CD4-positive, CD25-positive, alpha-beta regulatory T cell (primary cell): ENCODE results near the gene MAPK8. TPM values are rescaled to one million over a fixed set of nuclear protein-coding genes. Genes with fewer than 3 reads are reported as not detected.
"Not testable (repeated sequence)": the region's sequence is repeated elsewhere in the genome, so short reads cannot be mapped to it uniquely, and the experiment has no call there.

Source experiments
- ATAC-seq, 2 donors: fragments of 150-1000 bp; cut with Tn5 transposase; one replicate each; pipeline ENCODE4 v1.10.0; 2021; ENCODE audit warnings: low read depth in 2 of 2, moderate number of reproducible peaks in 2 of 2, moderate library complexity in 1 of 2
- DNase-seq, 3 donors: peaks; one replicate each; pipeline versions ENCODE4 v3.0.0 to v3.0.0-alpha.2; 2012 to 2022; ENCODE audit warnings: mixed read lengths in 1 of 3
- H3K27ac ChIP-seq: one replicate; pipeline ENCODE4 v1.7.0; 2013; ENCODE audit warnings: mild to moderate bottlenecking, low read length; ENCODE audit not compliant: insufficient read depth, poor library complexity, severe bottlenecking
- H3K27me3 ChIP-seq: one replicate; pipeline ENCODE4 v1.7.0; 2013; ENCODE audit warnings: low read length; ENCODE audit not compliant: control insufficient read depth, insufficient read depth
- H3K36me3 ChIP-seq: one replicate; pipeline ENCODE4 v1.7.0; 2013; ENCODE audit warnings: mild to moderate bottlenecking, low read length, moderate library complexity; ENCODE audit not compliant: control insufficient read depth, insufficient read depth
- H3K4me1 ChIP-seq: 2 replicates; pipeline ENCODE4 v1.7.0; 2013; ENCODE audit warnings: mild to moderate bottlenecking, low read length; ENCODE audit not compliant: insufficient read depth, control insufficient read depth, poor library complexity, severe bottlenecking
- H3K4me3 ChIP-seq: one replicate; pipeline ENCODE4 v1.7.0; 2013; ENCODE audit warnings: low read depth, mild to moderate bottlenecking, low read length, moderate library complexity
- H3K9me3 ChIP-seq, 2 experiments: 1 replicate in 1 of 2; 2 replicates in 1 of 2; pipeline ENCODE4 v1.7.0; 2013; ENCODE audit warnings: low read length in 2 of 2, mild to moderate bottlenecking in 1 of 2, moderate library complexity in 1 of 2; ENCODE audit not compliant: control insufficient read depth in 2 of 2
- H3K27ac Mint-ChIP-seq, 3 donors: one replicate each; pipeline ENCODE4 v1.8.0; 2020 to 2022; ENCODE audit warnings: mild to moderate bottlenecking in 3 of 3, mixed read lengths in 3 of 3, moderate library complexity in 2 of 3
- H3K27me3 Mint-ChIP-seq: one replicate; pipeline ENCODE4 v1.8.0; 2022; ENCODE audit warnings: mild to moderate bottlenecking, mixed read lengths
- H3K36me3 Mint-ChIP-seq: one replicate; pipeline ENCODE4 v1.8.0; 2020; ENCODE audit warnings: mixed read lengths
- H3K4me1 Mint-ChIP-seq, 4 donors: one replicate each; pipeline ENCODE4 v1.8.0; 2020 to 2022; ENCODE audit warnings: mixed read lengths in 4 of 4, mild to moderate bottlenecking in 1 of 4
- H3K4me3 Mint-ChIP-seq, 4 donors: one replicate each; pipeline ENCODE4 v1.8.0; 2020 to 2022; ENCODE audit warnings: mild to moderate bottlenecking in 4 of 4, mixed read lengths in 4 of 4, moderate library complexity in 3 of 4
- H3K9me3 Mint-ChIP-seq, 7 donors: one replicate each; pipeline ENCODE4 v1.8.0; 2020 to 2022; ENCODE audit warnings: mixed read lengths in 7 of 7, mild to moderate bottlenecking in 3 of 7, moderate library complexity in 2 of 7
- polyA plus RNA-seq, 4 donors: library from polyadenylated mRNA; unstranded; fragments of 300-500 nt; fragmentation: Illumina TruSeq; gene quantifications; one replicate each; pipeline ENCODE4 v1.2.3, GENCODE V29; 2021
- total RNA-seq: library from RNA; stranded (reverse); gene quantifications from one replicate; pipeline ENCODE4 v1.2.3, GENCODE V29; 2022

Gene MAPK8
- total and polyA plus RNA-seq, 5 donors from 2014 or later, result 19.8 to 34.5 (median 22.9) TPM

- H3K9me3 Mint-ChIP-seq, result peaks cover 0 to 2% (median 0%) of the 10 kb centered on the region in 7 donors
- H3K27ac Mint-ChIP-seq, result no peak overlapping the region
- Histone ChIP-seq H3K36me3 (no peaks in the 10 kb centered on the region), H3K27ac (no peak overlapping the region), H3K27me3 (no peaks in the 10 kb centered on the region), H3K9me3 (no peaks in the 10 kb centered on the region), H3K4me3 (no peak overlapping the region), H3K4me1 (no peaks in the 10 kb centered on the region)
- no peak for DNase-seq
- peak overlapping the region in 1 of 4 donors; percentile 17 for H3K4me3 Mint-ChIP-seq
- ATAC-seq, result no peak
- peaks cover 29 to 49% (median 39%) of the 10 kb centered on the region in 4 donors for H3K4me1 Mint-ChIP-seq
- H3K36me3 Mint-ChIP-seq, result peaks cover 37% of the 10 kb centered on the region
- no peaks in the 10 kb centered on the region for H3K27me3 Mint-ChIP-seq
Measured at GRCh38 chr10:48336978-48337599, 30.6 kb downstream of the MAPK8 start.

DNA sequence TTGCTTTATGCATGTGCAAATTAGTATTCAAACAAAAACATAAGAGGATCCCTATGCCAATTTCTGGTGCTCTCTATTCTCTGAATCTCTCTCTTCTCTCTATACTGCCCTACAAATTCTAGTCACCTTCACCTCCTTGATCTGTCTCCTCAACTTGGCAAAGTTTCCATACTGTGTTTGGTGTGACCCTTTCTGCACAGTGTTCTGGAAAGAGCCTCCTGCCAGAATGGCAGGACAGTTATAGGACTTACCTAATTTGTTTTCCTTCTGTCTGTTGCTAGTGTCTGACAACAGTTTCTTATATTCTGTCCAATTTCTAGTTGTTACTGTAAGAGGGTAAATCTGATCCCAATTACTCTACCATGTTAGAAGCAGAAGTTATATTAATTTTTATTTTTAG is 34.3 kb downstream of the MAPK8 start:
- H3K4me3 ChIP-seq, result no peak overlapping the region
- Mint-ChIP-seq H3K9me3 (peaks cover 0 to 2% (median 0%) of the 10 kb centered on the region in 7 donors), H3K27ac (no peak overlapping the region), H3K4me3 (no peak overlapping the region), H3K4me1 (peaks cover 25 to 46% (median 35%) of the 10 kb centered on the region in 4 donors), H3K27me3 (no peaks in the 10 kb centered on the region), H3K36me3 (peaks cover 37% of the 10 kb centered on the region)
- H3K4me1 ChIP-seq, result no peaks in the 10 kb centered on the region
- H3K27me3 ChIP-seq, result no peaks in the 10 kb centered on the region
- no peaks in the 10 kb centered on the region for H3K36me3 ChIP-seq
- no peak for ATAC-seq
- H3K27ac ChIP-seq, result no peak overlapping the region
- DNase-seq, result no peak
- H3K9me3 ChIP-seq, result no peaks in the 10 kb centered on the region

GRCh38 chr10:48343106-48343505 is 36.6 kb downstream of the MAPK8 start:
- H3K36me3 ChIP-seq, result no peaks in the 10 kb centered on the region
- no peak overlapping the region for H3K27ac ChIP-seq
- Mint-ChIP-seq H3K4me3 (no peak overlapping the region), H3K9me3 (peaks cover 0 to 15% (median 3%) of the 10 kb centered on the region in 7 donors), H3K4me1 (peaks cover 19 to 37% (median 30%) of the 10 kb centered on the region in 4 donors), H3K36me3 (peaks cover 46% of the 10 kb centered on the region), H3K27me3 (no peaks in the 10 kb centered on the region), H3K27ac (no peak overlapping the region)
- H3K27me3 ChIP-seq, result no peaks in the 10 kb centered on the region
- H3K4me1 ChIP-seq, result no peaks in the 10 kb centered on the region
- DNase-seq (no peak), ATAC-seq (no peak)
- H3K9me3 ChIP-seq, result peaks cover 3 to 6% of the 10 kb centered on the region in 2 experiments
- no peak overlapping the region for H3K4me3 ChIP-seq

DNA sequence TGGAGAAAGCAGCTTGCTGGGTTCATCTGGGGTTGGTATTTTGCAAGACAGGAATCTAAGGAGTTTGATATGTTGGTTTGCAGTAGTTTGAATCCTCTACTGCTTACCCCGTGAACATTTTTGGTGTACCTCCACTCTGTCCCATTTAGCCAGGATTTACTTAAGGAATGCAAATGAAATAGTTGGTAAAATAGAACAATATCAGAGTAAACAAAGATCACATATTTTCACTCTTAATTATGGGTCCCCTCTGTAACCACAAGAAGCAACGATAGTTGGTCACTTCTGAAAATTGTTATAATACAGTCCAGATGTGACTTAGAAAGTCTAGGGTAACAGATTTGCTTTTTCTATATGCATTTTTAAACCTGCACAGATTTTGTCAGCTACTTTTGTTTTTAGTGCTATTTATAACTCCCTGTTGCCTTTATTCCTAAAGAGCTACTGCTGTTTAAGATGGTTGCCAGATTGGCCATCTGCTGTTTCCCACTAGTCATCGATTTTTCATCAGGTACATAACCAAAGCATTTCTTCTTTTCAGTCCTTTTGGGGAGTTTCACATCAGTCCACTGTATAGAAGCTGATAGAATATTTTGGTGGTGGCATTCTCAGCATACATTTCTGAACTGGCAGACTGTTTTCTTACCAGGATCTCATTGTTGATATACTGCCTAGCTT is 37.6 kb downstream of the MAPK8 start:
- Histone ChIP-seq H3K27ac (no peak overlapping the region), H3K4me1 (no peaks in the 10 kb centered on the region), H3K4me3 (no peak overlapping the region), H3K27me3 (no peaks in the 10 kb centered on the region), H3K9me3 (peaks cover 3 to 6% of the 10 kb centered on the region in 2 experiments), H3K36me3 (no peaks in the 10 kb centered on the region)
- ATAC-seq (no peak), DNase-seq (no peak)
- no peak overlapping the region for H3K4me3 Mint-ChIP-seq
- no peaks in the 10 kb centered on the region for H3K27me3 Mint-ChIP-seq
- peaks cover 45% of the 10 kb centered on the region for H3K36me3 Mint-ChIP-seq
- no peak overlapping the region for H3K27ac Mint-ChIP-seq
- peaks cover 11 to 29% (median 26%) of the 10 kb centered on the region in 4 donors for H3K4me1 Mint-ChIP-seq
- H3K9me3 Mint-ChIP-seq, result peaks cover 0 to 20% (median 6%) of the 10 kb centered on the region in 7 donors

GRCh38 chr10:48346248-48346647 is 39.8 kb downstream of the MAPK8 start:
- not testable (repeated sequence) for H3K27me3 Mint-ChIP-seq, H3K27ac ChIP-seq, H3K36me3 ChIP-seq, H3K4me3 ChIP-seq, ATAC-seq, H3K9me3 ChIP-seq, H3K27me3 ChIP-seq, H3K4me3 Mint-ChIP-seq, H3K27ac Mint-ChIP-seq, DNase-seq, H3K4me1 ChIP-seq
- Mint-ChIP-seq H3K9me3 (peaks cover 0 to 24% (median 6%) of the 10 kb centered on the region in 7 donors), H3K36me3 (peaks cover 42% of the 10 kb centered on the region), H3K4me1 (peaks cover 8 to 16% (median 12%) of the 10 kb centered on the region in 4 donors)

GRCh38 chr10:48347539-48347938 is 41.1 kb downstream of the MAPK8 start:
- not testable (repeated sequence) for ATAC-seq, H3K4me3 ChIP-seq, H3K27me3 ChIP-seq, DNase-seq, H3K27me3 Mint-ChIP-seq, H3K4me1 ChIP-seq, H3K36me3 ChIP-seq, H3K27ac Mint-ChIP-seq, H3K4me3 Mint-ChIP-seq, H3K27ac ChIP-seq, H3K9me3 ChIP-seq
- peaks cover 36% of the 10 kb centered on the region for H3K36me3 Mint-ChIP-seq
- H3K9me3 Mint-ChIP-seq, result peaks cover 0 to 24% (median 6%) of the 10 kb centered on the region in 7 donors
- peaks cover 6 to 10% (median 9%) of the 10 kb centered on the region in 4 donors for H3K4me1 Mint-ChIP-seq

DNA sequence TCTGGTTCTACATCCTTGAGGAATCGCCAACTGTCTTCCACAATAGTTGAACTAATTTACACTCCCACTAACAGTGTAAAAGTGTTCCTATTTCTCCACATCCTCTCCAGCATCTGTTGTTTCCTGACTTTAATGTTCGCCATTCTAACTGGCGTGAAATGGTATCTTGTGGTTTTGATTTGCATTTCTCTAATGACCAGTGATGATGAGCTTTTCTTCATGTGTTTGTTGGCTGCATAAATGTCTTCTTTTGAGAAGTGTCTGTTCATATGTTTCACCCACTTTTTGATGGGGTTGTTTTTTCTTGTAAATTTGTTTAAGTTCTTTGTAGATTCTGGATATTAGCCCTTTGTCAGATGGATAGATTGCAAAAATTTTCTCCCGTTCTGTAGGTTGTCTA is 41.5 kb downstream of the MAPK8 start:
- H3K4me3 Mint-ChIP-seq, H3K27me3 Mint-ChIP-seq, ATAC-seq, H3K27ac ChIP-seq, H3K4me1 ChIP-seq, H3K36me3 ChIP-seq, H3K9me3 ChIP-seq, H3K27me3 ChIP-seq, DNase-seq, H3K4me3 ChIP-seq, H3K27ac Mint-ChIP-seq, H3K4me1 Mint-ChIP-seq: not testable (repeated sequence)
- peaks cover 0 to 24% (median 6%) of the 10 kb centered on the region in 7 donors for H3K9me3 Mint-ChIP-seq
- peaks cover 34% of the 10 kb centered on the region for H3K36me3 Mint-ChIP-seq
